Neural progenitor cell (in vitro differentiated cells): Measurements from ENCODE around the gene NT5DC1. TPM values are rescaled to one million over a fixed set of nuclear protein-coding genes. Genes with fewer than 3 reads are reported as not detected.

Experiments
- DNase-seq: peaks from one replicate; pipeline ENCODE4 v3.0.0-alpha.2; 2016; ENCODE audit warnings: low spot score
- H2AFZ ChIP-seq: fragments of 200-600 bp; sonication (generic); replicated peaks from 2 replicates; pipeline ENCODE4 v1.6.1; 2016; ENCODE audit warnings: antibody characterized with exemption
- H3F3A ChIP-seq: fragments of 200-600 bp; sonication (generic); 2 replicates; pipeline ENCODE4 v1.6.1; 2016; ENCODE audit warnings: antibody characterized with exemption, low read depth
- H3K27ac ChIP-seq: fragments of 200-600 bp; sonication (generic); 2 replicates; pipeline ENCODE4 v1.5.1; 2016; ENCODE audit warnings: mild to moderate bottlenecking
- H3K27me3 ChIP-seq: fragments of 200-600 bp; sonication (generic); 2 replicates; pipeline ENCODE4 v1.6.1; 2016; ENCODE audit warnings: mild to moderate bottlenecking, moderate library complexity
- H3K36me3 ChIP-seq: fragments of 200-600 bp; sonication (generic); 2 replicates; pipeline ENCODE4 v1.5.1; 2016
- H3K4me1 ChIP-seq: fragments of 200-600 bp; sonication (generic); 2 replicates; pipeline ENCODE4 v1.6.1; 2016; ENCODE audit warnings: mixed run types
- H3K4me2 ChIP-seq: fragments of 200-600 bp; sonication (generic); 2 replicates; pipeline ENCODE4 v1.6.1; 2016
- H3K4me3 ChIP-seq: fragments of 200-600 bp; sonication (generic); 2 replicates; pipeline ENCODE4 v1.5.1; 2016
- H3K79me2 ChIP-seq: fragments of 200-600 bp; sonication (generic); 2 replicates; pipeline ENCODE4 v1.6.1; 2016; ENCODE audit warnings: low read depth
- H3K9ac ChIP-seq: fragments of 200-600 bp; sonication (generic); 2 replicates; pipeline ENCODE4 v1.6.1; 2016
- H3K9me3 ChIP-seq: fragments of 200-600 bp; sonication (generic); 2 replicates; pipeline ENCODE4 v1.5.1; 2016; ENCODE audit warnings: low read depth
- H4K20me1 ChIP-seq: fragments of 200-600 bp; sonication (generic); 2 replicates; pipeline ENCODE4 v1.6.1; 2016; ENCODE audit warnings: low read depth
- H3K27ac Mint-ChIP-seq: 3 replicates; pipeline ENCODE4 v1.8.0; 2021; ENCODE audit warnings: mixed read lengths
- H3K27me3 Mint-ChIP-seq: 2 replicates; pipeline ENCODE4 v1.8.0; 2022; ENCODE audit warnings: low read depth, mild to moderate bottlenecking, inconsistent platforms, moderate library complexity, mixed read lengths; ENCODE audit not compliant: insufficient read depth
- H3K36me3 Mint-ChIP-seq: 3 replicates; pipeline ENCODE4 v1.8.0; 2021; ENCODE audit warnings: mixed read lengths
- H3K4me1 Mint-ChIP-seq: 3 replicates; pipeline ENCODE4 v1.8.0; 2021; ENCODE audit warnings: mixed read lengths
- H3K4me3 Mint-ChIP-seq: 3 replicates; pipeline ENCODE4 v1.8.0; 2021; ENCODE audit warnings: mild to moderate bottlenecking, moderate library complexity, mixed read lengths
- H3K9me3 Mint-ChIP-seq: 3 replicates; pipeline ENCODE4 v1.8.0; 2020; ENCODE audit warnings: mixed read lengths
- EZH2 ChIP-seq: fragments of 200-600 bp; sonication (generic); IDR thresholded peaks from 2 replicates; pipeline ENCODE4 v1.6.1; 2017; ENCODE audit warnings: antibody characterized with exemption, mild to moderate bottlenecking, moderate library complexity
- EZH2phosphoT487 ChIP-seq: fragments of 200-600 bp; sonication (generic); IDR thresholded peaks from 2 replicates; pipeline ENCODE4 v1.6.1; 2017; ENCODE audit warnings: antibody characterized with exemption
- total RNA-seq: library from RNA; depleted of rRNA; stranded (reverse); fragments of >200 nt; gene quantifications from 2 replicates; pipeline ENCODE4 v1.2.3, GENCODE V29; 2015; ENCODE audit warnings: low replicate concordance
- TF ChIP-seq, protein P1 (sequence below): fragments of 200-600 bp; sonication (generic); IDR thresholded peaks from 2 replicates; pipeline ENCODE4 v1.5.1; 2017; ENCODE audit warnings: antibody characterized with exemption, mild to moderate bottlenecking

NT5DC1 gene
- total RNA-seq, 1 donor from 2014 or later, result 19.3 TPM

DNA sequence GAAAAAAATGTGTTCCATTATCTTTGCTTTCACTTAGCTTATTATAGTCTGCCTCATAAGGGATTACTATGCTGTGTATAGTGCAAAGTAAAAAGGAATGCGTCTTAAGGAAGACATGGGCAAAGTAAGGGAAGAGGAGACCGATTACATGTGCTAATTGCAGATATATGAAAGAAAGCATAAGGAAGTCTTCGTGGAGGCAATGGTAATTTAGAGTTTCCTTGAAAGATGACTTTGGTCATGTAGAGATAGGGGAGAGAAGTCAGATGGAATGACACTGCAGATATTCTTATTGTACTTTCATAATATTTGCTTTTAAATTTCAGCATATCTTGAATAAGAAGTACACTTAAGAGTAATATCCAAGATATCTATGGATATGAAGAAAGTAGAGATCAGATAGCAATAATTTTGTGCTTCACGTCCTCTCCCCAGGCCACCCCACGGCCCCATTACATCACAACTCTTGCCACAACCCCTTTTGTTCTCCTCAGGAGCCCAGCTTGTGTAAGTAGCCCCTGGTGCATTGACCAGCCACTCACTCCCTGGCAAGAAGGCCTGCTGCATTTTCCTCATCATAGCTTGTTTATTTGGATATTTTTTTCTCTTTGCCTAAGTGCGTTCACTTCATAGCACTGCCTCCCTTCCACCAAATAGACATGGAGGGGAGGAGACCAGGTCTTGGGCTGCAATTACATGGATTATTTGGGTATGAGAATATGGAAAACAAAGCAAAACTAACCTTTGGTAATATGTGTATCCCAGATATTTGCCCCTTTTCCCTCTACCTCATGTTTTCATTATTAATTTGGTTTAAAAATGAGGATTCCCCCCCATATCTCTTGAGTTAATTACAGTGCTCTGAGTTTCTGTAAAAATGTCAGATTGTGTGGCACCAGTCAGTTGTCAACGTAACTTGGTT lies 56.0 kb downstream of the NT5DC1 start:
- no peaks in the 10 kb centered on the region for H3K27me3 Mint-ChIP-seq
- Histone ChIP-seq H3K9ac (no peak overlapping the region), H3K4me1 (peaks cover 11% of the 10 kb centered on the region), H3K27ac (no peak overlapping the region), H3K9me3 (no peaks in the 10 kb centered on the region), H3K4me3 (no peak overlapping the region), H3K27me3 (no peaks in the 10 kb centered on the region), H3K36me3 (no peaks in the 10 kb centered on the region), H3K4me2 (no peak overlapping the region), H4K20me1 (no peaks in the 10 kb centered on the region), H2AFZ (no peak overlapping the region), H3K79me2 (no peaks in the 10 kb centered on the region), H3F3A (no peaks in the 10 kb centered on the region)
- peaks cover 3% of the 10 kb centered on the region for H3K9me3 Mint-ChIP-seq
- TF ChIP-seq, protein P1, sequence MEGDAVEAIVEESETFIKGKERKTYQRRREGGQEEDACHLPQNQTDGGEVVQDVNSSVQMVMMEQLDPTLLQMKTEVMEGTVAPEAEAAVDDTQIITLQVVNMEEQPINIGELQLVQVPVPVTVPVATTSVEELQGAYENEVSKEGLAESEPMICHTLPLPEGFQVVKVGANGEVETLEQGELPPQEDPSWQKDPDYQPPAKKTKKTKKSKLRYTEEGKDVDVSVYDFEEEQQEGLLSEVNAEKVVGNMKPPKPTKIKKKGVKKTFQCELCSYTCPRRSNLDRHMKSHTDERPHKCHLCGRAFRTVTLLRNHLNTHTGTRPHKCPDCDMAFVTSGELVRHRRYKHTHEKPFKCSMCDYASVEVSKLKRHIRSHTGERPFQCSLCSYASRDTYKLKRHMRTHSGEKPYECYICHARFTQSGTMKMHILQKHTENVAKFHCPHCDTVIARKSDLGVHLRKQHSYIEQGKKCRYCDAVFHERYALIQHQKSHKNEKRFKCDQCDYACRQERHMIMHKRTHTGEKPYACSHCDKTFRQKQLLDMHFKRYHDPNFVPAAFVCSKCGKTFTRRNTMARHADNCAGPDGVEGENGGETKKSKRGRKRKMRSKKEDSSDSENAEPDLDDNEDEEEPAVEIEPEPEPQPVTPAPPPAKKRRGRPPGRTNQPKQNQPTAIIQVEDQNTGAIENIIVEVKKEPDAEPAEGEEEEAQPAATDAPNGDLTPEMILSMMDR, result no peak
- no peak for TF ChIP-seq EZH2phosphoT487
- TF ChIP-seq EZH2, result no peak
- H3K4me1 Mint-ChIP-seq, result peaks cover 5% of the 10 kb centered on the region
- H3K27ac Mint-ChIP-seq, result no peak overlapping the region
- no peaks in the 10 kb centered on the region for H3K36me3 Mint-ChIP-seq
- H3K4me3 Mint-ChIP-seq, result no peak overlapping the region
- no peak for DNase-seq

DNA sequence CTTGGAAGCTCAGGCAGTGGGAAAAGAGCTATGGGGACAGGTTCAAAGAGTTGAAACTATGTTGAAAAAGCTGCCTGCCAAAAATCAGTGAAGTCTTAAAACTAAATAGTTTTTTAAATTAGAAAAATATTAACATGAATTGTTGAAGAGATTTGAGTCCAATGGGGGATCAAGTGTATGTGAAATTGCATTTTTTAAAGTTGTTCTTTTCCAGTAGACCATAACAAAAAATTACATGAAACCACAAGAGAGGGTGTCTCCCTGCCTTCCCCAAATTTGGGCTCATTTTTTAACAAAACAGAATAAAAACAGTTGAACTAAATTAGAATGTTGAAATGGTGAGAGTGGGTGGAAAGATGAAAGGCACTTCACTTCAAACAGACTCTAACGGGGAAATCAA lies 56.7 kb downstream of the NT5DC1 start:
- H3K9me3 ChIP-seq, result no peaks in the 10 kb centered on the region
- Mint-ChIP-seq H3K4me1 (peaks cover 3% of the 10 kb centered on the region), H3K27me3 (no peaks in the 10 kb centered on the region), H3K27ac (no peak overlapping the region), H3K4me3 (no peak overlapping the region), H3K9me3 (peaks cover 3% of the 10 kb centered on the region), H3K36me3 (no peaks in the 10 kb centered on the region)
- no peaks in the 10 kb centered on the region for H3K36me3 ChIP-seq
- no peak overlapping the region for H2AFZ ChIP-seq
- DNase-seq, result no peak
- peaks cover 4% of the 10 kb centered on the region for H3K4me1 ChIP-seq
- H3K79me2 ChIP-seq, result peaks cover 4% of the 10 kb centered on the region
- TF ChIP-seq EZH2 (no peak), EZH2phosphoT487 (no peak)
- TF ChIP-seq, protein P1, result no peak
- no peaks in the 10 kb centered on the region for H4K20me1 ChIP-seq
- no peaks in the 10 kb centered on the region for H3K27me3 ChIP-seq
- H3K4me2 ChIP-seq, result no peak overlapping the region
- no peak overlapping the region for H3K27ac ChIP-seq
- H3F3A ChIP-seq, result no peaks in the 10 kb centered on the region
- no peak overlapping the region for H3K4me3 ChIP-seq
- H3K9ac ChIP-seq, result no peak overlapping the region

DNA sequence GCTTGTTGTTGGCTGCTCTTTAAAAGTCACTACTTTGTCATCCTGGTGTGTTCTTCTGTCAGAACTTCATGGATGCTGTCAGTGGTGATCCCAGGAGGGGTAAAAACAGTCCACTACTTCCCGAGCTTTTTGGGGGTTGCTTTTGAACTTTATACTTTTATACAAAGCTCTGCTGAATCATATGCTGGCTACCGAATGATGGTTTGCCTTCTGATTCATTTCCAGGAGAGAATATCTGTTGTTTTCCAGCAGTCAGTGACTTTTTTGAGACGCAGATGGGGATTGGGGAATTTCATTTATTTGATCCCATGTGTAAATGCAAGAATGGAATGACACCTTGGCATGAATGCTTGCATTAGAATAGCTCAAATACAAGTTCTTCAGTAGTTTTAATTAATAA lies 58.0 kb downstream of the NT5DC1 start:
- Histone ChIP-seq H3K4me2 (no peak overlapping the region), H3F3A (no peaks in the 10 kb centered on the region), H2AFZ (no peak overlapping the region), H3K4me3 (no peak overlapping the region), H3K9me3 (no peaks in the 10 kb centered on the region), H3K79me2 (peaks cover 13% of the 10 kb centered on the region), H3K4me1 (no peaks in the 10 kb centered on the region), H3K36me3 (no peaks in the 10 kb centered on the region), H3K27me3 (no peaks in the 10 kb centered on the region), H3K27ac (no peak overlapping the region), H3K9ac (no peak overlapping the region), H4K20me1 (no peaks in the 10 kb centered on the region)
- no peak for TF ChIP-seq EZH2phosphoT487
- no peak for TF ChIP-seq EZH2
- TF ChIP-seq, protein P1, result no peak
- H3K27me3 Mint-ChIP-seq, result no peaks in the 10 kb centered on the region
- no peak for DNase-seq
- H3K9me3 Mint-ChIP-seq, result peaks cover 3% of the 10 kb centered on the region
- H3K4me1 Mint-ChIP-seq, result no peaks in the 10 kb centered on the region
- H3K4me3 Mint-ChIP-seq, result no peak overlapping the region
- no peak overlapping the region for H3K27ac Mint-ChIP-seq
- H3K36me3 Mint-ChIP-seq, result no peaks in the 10 kb centered on the region
